Heart left ventricle (tissue), 16 donors: ENCODE measurements around the gene MIF. TPM values are rescaled to one million over a fixed set of nuclear protein-coding genes. Genes with fewer than 3 reads are reported as not detected.
A peak's percentile ranks its signal among the peaks of the same experiment; 100 is the strongest.
"Not testable (repeated sequence)": the region's sequence is repeated elsewhere in the genome, so short reads cannot be mapped to it uniquely, and the experiment has no call there.

Source experiments
- ATAC-seq, 4 donors: fragments of 200-7000 bp; cut with Tn5 transposase; one replicate each; pipeline ENCODE4 v1.9.1; 2020 to 2022; ENCODE audit warnings: moderate library complexity in 4 of 4, mild to moderate bottlenecking in 3 of 4, moderate number of reproducible peaks in 1 of 4
- DNase-seq, 5 donors: peaks; one replicate each; pipeline ENCODE4 v3.0.0-alpha.2; 2020
- H3K27ac ChIP-seq, 12 donors: fragments of 200-600 bp; sonication (generic) in 4 of 12; one replicate each; pipeline versions ENCODE4 v1.5.0 to v1.8.0; 2016 to 2022; ENCODE audit warnings: mild to moderate bottlenecking in 2 of 12
- H3K27me3 ChIP-seq, 9 donors: fragments of 200-600 bp; sonication (generic) in 2 of 9; one replicate each; pipeline versions ENCODE4 v1.5.1 to v1.8.0; 2016 to 2022; ENCODE audit warnings: mild to moderate bottlenecking in 3 of 9
- H3K36me3 ChIP-seq, 9 donors: fragments of 200-600 bp; sonication (generic) in 2 of 9; one replicate each; pipeline versions ENCODE4 v1.5.0 to v1.8.0; 2018 to 2022; ENCODE audit warnings: mild to moderate bottlenecking in 2 of 9
- H3K4me1 ChIP-seq, 12 donors: fragments of 200-600 bp; sonication (generic) in 4 of 12; one replicate each; pipeline versions ENCODE4 v1.5.0 to v1.8.0; 2016 to 2022; ENCODE audit warnings: mild to moderate bottlenecking in 3 of 12
- H3K4me3 ChIP-seq, 12 donors: fragments of 200-600 bp; sonication (generic) in 4 of 12; one replicate each; pipeline versions ENCODE4 v1.5.0 to v1.8.0; 2017 to 2022; ENCODE audit warnings: mild to moderate bottlenecking in 9 of 12, moderate library complexity in 4 of 12
- H3K9me3 ChIP-seq, 12 donors: fragments of 200-600 bp; sonication (generic) in 4 of 12; one replicate each; pipeline versions ENCODE4 v1.5.0 to v1.8.0; 2016 to 2022; ENCODE audit warnings: mild to moderate bottlenecking in 1 of 12
- CTCF ChIP-seq, 12 donors: fragments of 200-600 bp; sonication (generic) in 4 of 12; IDR thresholded peaks; one replicate each; pipeline versions ENCODE4 v1.5.0 to v1.8.0; 2018 to 2022; ENCODE audit warnings: antibody characterized with exemption in 12 of 12, mild to moderate bottlenecking in 5 of 12
- POLR2A ChIP-seq, 2 donors: fragments of 450-650 bp; IDR thresholded peaks; one replicate each; pipeline ENCODE4 v1.6.1; 2017; ENCODE audit warnings: antibody characterized with exemption in 2 of 2, mild to moderate bottlenecking in 2 of 2, moderate library complexity in 2 of 2
- WGBS, 4 donors: extraction: QIAGEN DNeasy Blood & Tissue Kit in 2 of 4; methylation state at CpG; one replicate each; pipeline versions ENCODE4 v1.1.5 to v1.1.7; 2013 to 2018; 5-methylcytosine and 5-hydroxymethylcytosine counted together
- intact Hi-C, 10 donors: fragments of 100-400 bp; cut with DNase I; formaldehyde crosslinking; loops; one replicate each; pipeline versions ENCODE4 v1.11.1 to v1.14.2; 2022
- polyA plus RNA-seq, 2 donors: library from polyadenylated mRNA; stranded (reverse); fragments of 200-250 nt; gene quantifications; one replicate each; pipeline ENCODE4 v1.2.3, GENCODE V29; 2013
- total RNA-seq, 9 donors: library from RNA; depleted of rRNA in 2 of 9; stranded (reverse); fragments of >200 nt in 2 of 9; fragmentation: NEBNext Ultra II Directional in 3 of 9; extraction: Animal tissue kit (Norgen Biotek cat#: 25700) in 3 of 9; gene quantifications; one replicate each; pipeline versions ENCODE4 v1.1.0 to v1.2.4, GENCODE V29; 2016 to 2023
- donor health status: ischemic (EF 13 %, LVEDD 7.1; RV severe dilation, severe dysfunction).
- donor health status: healthy with polysubstance abuse.
- donor health status: DM: no; HTN: yes; CAD: no.
- donor health status: DM: no; HTN: no; CAD: no.
- donor health status: ischemic (EF 25% LVEDD 6.9; RV normal size, moderate dysfunction).
- donor health status: ischemic (EF 25% LVEDD 5.7; RV mildly dilated, moderate dysfunction).
- donor health status: healthy.
- donor health status: DM: yes; HTN: yes; CAD: no.
- donor health status: ischemic (EF 35%, LVEDD 5.7; RV mildly dilated, moderate dysfunction).
- donor health status: nonischemic (EF 11% LVEDD 7.7; RV severe dilation, severe dysfunction).
- donor health status: DM: yes; HTN: yes; CAD: no.
- donor health status: PGD.
- donor health status: ischemic (EF 29% LVEDD 5.4; RV normal size, mild dysfunction).
- donor health status: nonischemic (EF 23%, LVEDD 6.1; RV moderate dilation, normal function).

Gene MIF
- total and polyA plus RNA-seq, 11 donors, result 192 to 503 (median 238) TPM

GRCh38 chr22:23903328-23903971, 9.3 kb downstream of the MIF start:
- ATAC-seq, result no peak
- Histone ChIP-seq H3K36me3 (no peaks in the 10 kb centered on the region), H3K27ac (no peak overlapping the region), H3K4me3 (no peak overlapping the region), H3K9me3 (no peaks in the 10 kb centered on the region), H3K4me1 (peaks cover 0 to 11% (median under 1%) of the 10 kb centered on the region in 12 donors), H3K27me3 (no peaks in the 10 kb centered on the region)
- TF ChIP-seq POLR2A (IDR thresholded peaks at IDR 0.05) (no peak), CTCF (IDR thresholded peaks at IDR 0.05) (no peak)
- 90 to 100% (median 93%) methylated on average over 7 to 8 of the region's 8 CpGs for WGBS, 4 donors
- no peak for DNase-seq
- intact Hi-C loops, result no loop called here

GRCh38 chr22:23904573-23905254, 10.5 kb downstream of the MIF start:
- Histone ChIP-seq H3K27me3 (no peaks in the 10 kb centered on the region), H3K9me3 (no peaks in the 10 kb centered on the region), H3K36me3 (no peaks in the 10 kb centered on the region), H3K4me3 (peak overlapping the region in 1 of 12 donors; percentile 26), H3K4me1 (peaks cover 0 to 21% (median 11%) of the 10 kb centered on the region in 12 donors), H3K27ac (peak overlapping the region in 3 of 12 donors; percentile 5 to 18 (median 5))
- intact Hi-C loops, result no loop called here
- peak in 3 of 5 donors; percentile 26 to 74 (median 74) for DNase-seq
- peak; percentile 22 to 56 (median 39) for ATAC-seq
- 72 to 83% (median 73%) methylated on average over 5 of the region's 5 CpGs for WGBS, 4 donors
- TF ChIP-seq CTCF (IDR thresholded peaks at IDR 0.05) (no peak), POLR2A (IDR thresholded peaks at IDR 0.05) (no peak)

- no peak for DNase-seq
- 90 to 98% (median 94%) methylated on average over 4 of the region's 4 CpGs for WGBS, 4 donors
- Histone ChIP-seq H3K9me3 (no peaks in the 10 kb centered on the region), H3K4me1 (peaks cover 0 to 25% (median 12%) of the 10 kb centered on the region in 12 donors), H3K36me3 (no peaks in the 10 kb centered on the region), H3K27ac (no peak overlapping the region), H3K4me3 (no peak overlapping the region), H3K27me3 (no peaks in the 10 kb centered on the region)
- TF ChIP-seq CTCF (IDR thresholded peaks at IDR 0.05), result no peak
- TF ChIP-seq POLR2A (IDR thresholded peaks at IDR 0.05), result no peak
- intact Hi-C loops, result no loop called here
- ATAC-seq, result no peak
These were observed 12.5 kb downstream of the MIF start for GRCh38 chr22:23906641-23907040.

- H3K36me3 ChIP-seq, ATAC-seq, H3K27ac ChIP-seq, intact Hi-C loops, H3K9me3 ChIP-seq, H3K27me3 ChIP-seq, DNase-seq, H3K4me3 ChIP-seq: not testable (repeated sequence)
- WGBS, 4 donors, result 47 to 64% (median 60%) methylated on average over 10 of the region's 10 CpGs
- peaks cover 0 to 25% (median 12%) of the 10 kb centered on the region in 12 donors for H3K4me1 ChIP-seq
These were observed 13.2 kb downstream of the MIF start for GRCh38 chr22:23907423-23907822.
